GM12874 (cell line): Measurements from ENCODE around the gene WDR70.

Source experiments
- CTCF ChIP-seq: IDR thresholded peaks from 2 replicates; pipeline ENCODE4 v1.5.1; 2011; ENCODE audit warnings: low read depth, mild to moderate bottlenecking, control low read depth, low read length, moderate library complexity; ENCODE audit not compliant: insufficient read depth

Gene WDR70

DNA sequence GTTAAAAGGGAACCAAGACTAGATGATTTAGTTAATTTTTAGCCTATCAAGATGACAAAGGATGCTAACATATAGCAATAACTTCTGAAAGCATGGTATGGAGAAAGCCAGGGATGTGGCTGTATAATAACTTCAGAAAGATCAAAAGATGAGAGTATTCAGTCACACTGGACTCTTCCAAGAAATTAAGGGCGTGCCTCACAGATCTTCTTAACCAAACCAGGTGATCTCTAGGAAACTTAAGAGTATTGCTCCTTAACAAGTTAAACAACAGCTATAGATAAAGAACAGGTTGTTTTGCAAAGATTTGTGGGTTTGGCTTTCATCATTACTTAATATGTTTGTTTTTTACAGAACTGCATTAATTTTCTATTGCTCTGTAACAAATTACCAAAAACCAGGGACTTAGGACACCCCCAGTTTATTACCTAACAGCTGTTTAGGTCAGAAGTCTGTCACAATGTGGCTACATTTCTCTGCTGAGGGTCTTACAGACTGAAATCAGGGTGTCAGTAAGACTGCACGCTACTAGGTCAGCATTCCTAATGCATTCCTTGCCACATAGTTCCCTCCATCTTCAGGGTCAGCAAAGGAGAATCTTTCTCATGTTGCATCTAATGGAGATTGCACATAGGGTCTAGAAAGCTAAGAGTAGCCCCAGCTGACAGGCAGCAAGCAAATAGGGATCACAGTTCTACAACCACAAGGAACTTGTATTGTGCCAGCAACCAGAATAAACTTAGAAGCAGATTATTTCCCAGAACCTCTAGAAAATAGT, 113.8 kb downstream of the WDR70 start:
- no peak for TF ChIP-seq CTCF

DNA sequence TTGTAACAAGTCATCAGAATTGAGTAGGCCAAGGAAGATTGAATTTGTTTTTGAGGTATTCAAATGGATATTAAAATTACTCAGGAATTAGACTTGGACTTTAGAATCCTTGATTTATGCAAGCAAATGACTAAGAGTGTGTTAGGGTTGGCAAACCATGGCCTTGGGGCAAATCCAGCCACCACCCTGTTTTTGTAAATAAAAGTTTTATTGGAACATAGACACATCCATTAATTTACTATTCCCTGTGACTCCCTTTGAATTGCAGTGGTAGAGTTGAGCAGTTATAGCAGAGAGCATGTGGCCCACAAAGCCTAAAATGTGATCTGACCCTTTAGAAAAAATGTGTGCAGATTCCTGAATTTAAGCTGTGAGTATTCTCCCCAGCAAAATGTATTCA, 115.6 kb downstream of the WDR70 start:
- TF ChIP-seq CTCF = no peak

DNA sequence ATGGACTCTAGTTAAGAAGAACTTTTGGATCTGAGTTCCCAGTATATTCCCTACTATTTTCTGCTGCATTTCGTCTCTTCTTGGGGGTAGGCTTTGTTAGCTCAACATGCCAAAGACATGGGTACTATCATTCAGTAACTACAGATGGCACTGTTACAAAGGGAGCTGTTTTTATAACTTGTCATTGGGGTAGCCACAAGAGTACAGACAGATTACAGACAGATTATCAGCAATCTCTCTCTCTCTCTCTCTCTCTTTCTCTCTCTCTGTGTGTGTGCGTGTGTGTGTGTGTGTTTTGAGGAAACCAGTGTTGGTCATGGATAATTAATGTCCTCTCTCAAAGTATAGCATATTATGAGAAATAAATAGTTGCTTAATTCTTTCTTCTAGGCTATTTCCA, 116.1 kb downstream of the WDR70 start:
- TF ChIP-seq CTCF = no peak

GRCh38 chr5:37495668-37496347, 116.7 kb downstream of the WDR70 start:
- TF ChIP-seq CTCF = no peak

DNA sequence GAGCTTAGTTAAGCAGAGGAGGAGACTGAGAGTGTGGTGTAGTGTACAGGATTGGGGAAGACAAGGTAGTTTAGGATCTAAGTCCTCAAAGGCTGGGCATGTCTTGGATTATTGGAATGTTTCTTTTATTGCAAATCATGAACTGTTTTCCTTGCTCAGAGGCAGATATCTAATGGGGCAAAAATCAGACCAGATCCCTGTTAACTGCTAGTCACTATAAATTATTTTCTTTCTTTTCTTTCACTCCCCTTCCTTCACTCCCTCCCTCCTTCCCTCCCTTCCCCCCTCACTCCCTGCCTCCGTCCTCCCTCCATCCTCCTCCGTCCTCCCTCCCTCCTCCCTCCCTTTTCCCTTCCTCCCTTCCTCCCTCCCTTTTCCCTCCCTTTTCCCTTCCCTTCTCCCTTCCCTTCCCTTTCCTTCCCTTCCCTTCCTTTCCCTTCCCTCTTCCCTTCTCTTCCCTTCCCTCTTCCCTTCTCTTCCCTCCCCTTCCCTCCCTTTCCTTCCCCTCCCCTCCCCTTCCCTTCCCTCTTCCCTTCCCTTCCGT, 117.9 kb downstream of the WDR70 start:
- TF ChIP-seq CTCF = no peak

- no peak for TF ChIP-seq CTCF
Measured at GRCh38 chr5:37501152-37501551, 122.0 kb downstream of the WDR70 start.

GRCh38 chr5:37506241-37506640, 127.1 kb downstream of the WDR70 start:
- TF ChIP-seq CTCF = no peak
